ENCODE data around the gene GBP3. TPM values are rescaled to one million over a fixed set of nuclear protein-coding genes. Genes with fewer than 3 reads are reported as not detected.
"Not testable (repeated sequence)": the region's sequence is repeated elsewhere in the genome, so short reads cannot be mapped to it uniquely, and the experiment has no call there.

GBP3 gene
- total RNA-seq, 2 donors from 2014 or later: not detected

DNA sequence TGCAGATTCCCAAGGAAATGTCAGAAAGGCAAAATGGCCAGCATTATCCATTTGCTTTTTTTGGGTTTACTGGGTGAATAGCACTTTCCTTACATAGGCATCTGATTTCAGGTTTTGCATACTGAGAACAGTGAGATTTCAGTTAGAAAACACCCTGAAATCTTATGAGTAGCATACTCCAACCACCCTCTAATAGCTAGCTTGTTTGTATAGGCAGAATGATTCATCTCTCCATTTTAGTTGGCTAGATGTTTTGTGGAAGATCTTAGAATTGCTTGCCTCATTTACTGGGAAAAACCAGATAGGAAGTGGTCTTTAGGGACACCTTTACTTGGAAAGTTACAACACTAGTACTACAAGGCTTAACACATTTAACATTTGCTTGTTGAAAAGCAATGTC is 40.6 kb downstream of the GBP3 start:
- Histone ChIP-seq H3K36me3 (ENCODE audit: control insufficient read depth, insufficient read depth, low read length) (peaks cover 56% of the 10 kb centered on the region), H3K27me3 (ENCODE audit: control insufficient read depth, insufficient read depth, low read length, poor library complexity, severe bottlenecking) (no peaks in the 10 kb centered on the region), H3K9me3 (ENCODE audit: control insufficient read depth, low read length) (no peaks in the 10 kb centered on the region), H3K4me3 (ENCODE audit: low read length) (peak overlapping the region; percentile 18), H3K9ac (ENCODE audit: extremely low read depth, low read length, poor library complexity, severe bottlenecking) (no peak overlapping the region), H3K27ac (ENCODE audit: low read depth, low read length) (no peak overlapping the region), H3K4me1 (ENCODE audit: control insufficient read depth, insufficient read depth, low read length) (peaks cover 3% of the 10 kb centered on the region)
- Mint-ChIP-seq H3K4me3 (no peak overlapping the region), H3K27me3 (ENCODE audit: insufficient read depth) (no peaks in the 10 kb centered on the region), H3K4me1 (peaks cover 15% of the 10 kb centered on the region), H3K9me3 (peaks cover 2% of the 10 kb centered on the region), H3K36me3 (ENCODE audit: low read depth) (peaks cover 53% of the 10 kb centered on the region), H3K27ac (no peak overlapping the region)
- TF ChIP-seq, protein P1, sequence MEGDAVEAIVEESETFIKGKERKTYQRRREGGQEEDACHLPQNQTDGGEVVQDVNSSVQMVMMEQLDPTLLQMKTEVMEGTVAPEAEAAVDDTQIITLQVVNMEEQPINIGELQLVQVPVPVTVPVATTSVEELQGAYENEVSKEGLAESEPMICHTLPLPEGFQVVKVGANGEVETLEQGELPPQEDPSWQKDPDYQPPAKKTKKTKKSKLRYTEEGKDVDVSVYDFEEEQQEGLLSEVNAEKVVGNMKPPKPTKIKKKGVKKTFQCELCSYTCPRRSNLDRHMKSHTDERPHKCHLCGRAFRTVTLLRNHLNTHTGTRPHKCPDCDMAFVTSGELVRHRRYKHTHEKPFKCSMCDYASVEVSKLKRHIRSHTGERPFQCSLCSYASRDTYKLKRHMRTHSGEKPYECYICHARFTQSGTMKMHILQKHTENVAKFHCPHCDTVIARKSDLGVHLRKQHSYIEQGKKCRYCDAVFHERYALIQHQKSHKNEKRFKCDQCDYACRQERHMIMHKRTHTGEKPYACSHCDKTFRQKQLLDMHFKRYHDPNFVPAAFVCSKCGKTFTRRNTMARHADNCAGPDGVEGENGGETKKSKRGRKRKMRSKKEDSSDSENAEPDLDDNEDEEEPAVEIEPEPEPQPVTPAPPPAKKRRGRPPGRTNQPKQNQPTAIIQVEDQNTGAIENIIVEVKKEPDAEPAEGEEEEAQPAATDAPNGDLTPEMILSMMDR (conservative IDR thresholded peaks at IDR 0.05): no peak
- no peak for DNase-seq

DNA sequence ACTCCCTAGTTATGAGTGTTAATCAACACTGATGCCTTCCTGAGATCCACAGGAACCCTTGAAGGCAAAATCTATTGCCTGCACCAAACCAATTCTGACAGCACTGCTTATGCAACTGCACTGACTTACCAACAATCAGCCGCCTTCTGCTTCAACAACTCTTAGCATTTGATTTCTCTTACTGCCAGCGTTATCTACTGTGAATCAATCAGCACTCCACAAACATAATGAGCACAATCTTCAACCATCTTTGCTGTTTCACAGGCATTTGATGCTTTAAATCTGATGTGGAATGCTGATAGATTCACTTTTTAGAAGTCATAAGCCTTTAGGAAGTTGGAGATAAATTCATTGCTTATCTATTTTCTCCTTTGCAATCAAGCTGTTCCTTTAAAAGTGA is 41.2 kb downstream of the GBP3 start:
- not testable (repeated sequence) for H3K9me3 ChIP-seq (ENCODE audit: control insufficient read depth, low read length); H3K9me3 Mint-ChIP-seq; H3K4me3 Mint-ChIP-seq; H3K4me1 ChIP-seq (ENCODE audit: control insufficient read depth, insufficient read depth, low read length); H3K27ac Mint-ChIP-seq; H3K9ac ChIP-seq (ENCODE audit: extremely low read depth, low read length, poor library complexity, severe bottlenecking); DNase-seq; H3K27ac ChIP-seq (ENCODE audit: low read depth, low read length); H3K27me3 Mint-ChIP-seq (ENCODE audit: insufficient read depth); H3K27me3 ChIP-seq (ENCODE audit: control insufficient read depth, insufficient read depth, low read length, poor library complexity, severe bottlenecking)
- H3K4me3 ChIP-seq (ENCODE audit: low read length): peak overlapping the region; percentile 18
- H3K36me3 ChIP-seq (ENCODE audit: control insufficient read depth, insufficient read depth, low read length): peaks cover 52% of the 10 kb centered on the region
- 76 to 93% methylated on average over 2 of the region's 2 CpGs for WGBS, 2 experiments (ENCODE audit: insufficient coverage in 1 of 2, insufficient read length in 1 of 2)
- Mint-ChIP-seq H3K4me1 (peaks cover 15% of the 10 kb centered on the region), H3K36me3 (ENCODE audit: low read depth) (peaks cover 49% of the 10 kb centered on the region)

DNA sequence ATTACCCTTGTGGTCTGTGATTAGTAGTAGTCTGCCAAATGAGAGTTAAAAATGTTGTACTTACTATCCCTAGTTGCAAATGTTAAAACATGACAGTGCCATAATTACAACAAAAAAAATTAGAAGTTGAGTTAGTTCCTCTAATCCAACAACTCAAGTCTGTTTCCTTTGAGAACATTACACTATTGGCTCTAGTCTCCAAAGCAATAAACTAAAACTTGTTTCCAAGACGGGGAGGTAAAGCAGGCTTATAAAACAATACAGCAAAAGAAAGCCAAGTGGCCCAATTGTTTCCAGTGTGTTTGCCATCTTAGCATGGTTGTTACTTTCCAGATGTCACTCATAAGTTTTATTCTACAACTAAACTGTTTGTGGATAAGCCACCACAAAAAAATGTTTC is 41.8 kb downstream of the GBP3 start:
- TF ChIP-seq, protein P1 (conservative IDR thresholded peaks at IDR 0.05): no peak
- Histone ChIP-seq H3K27me3 (ENCODE audit: control insufficient read depth, insufficient read depth, low read length, poor library complexity, severe bottlenecking) (no peaks in the 10 kb centered on the region), H3K4me3 (ENCODE audit: low read length) (no peak overlapping the region), H3K9ac (ENCODE audit: extremely low read depth, low read length, poor library complexity, severe bottlenecking) (no peak overlapping the region), H3K9me3 (ENCODE audit: control insufficient read depth, low read length) (no peaks in the 10 kb centered on the region), H3K36me3 (ENCODE audit: control insufficient read depth, insufficient read depth, low read length) (peaks cover 57% of the 10 kb centered on the region), H3K4me1 (ENCODE audit: control insufficient read depth, insufficient read depth, low read length) (peaks cover 3% of the 10 kb centered on the region), H3K27ac (ENCODE audit: low read depth, low read length) (no peak overlapping the region)
- H3K36me3 Mint-ChIP-seq (ENCODE audit: low read depth): peaks cover 52% of the 10 kb centered on the region
- no peaks in the 10 kb centered on the region for H3K27me3 Mint-ChIP-seq (ENCODE audit: insufficient read depth)
- peaks cover 2% of the 10 kb centered on the region for H3K9me3 Mint-ChIP-seq
- H3K4me3 Mint-ChIP-seq: no peak overlapping the region
- peaks cover 15% of the 10 kb centered on the region for H3K4me1 Mint-ChIP-seq
- WGBS, 2 experiments (ENCODE audit: insufficient coverage in 1 of 2, insufficient read length in 1 of 2): 98 to 100% methylated on average over 1 of the region's 1 CpG
- DNase-seq: no peak
- no peak overlapping the region for H3K27ac Mint-ChIP-seq

DNA sequence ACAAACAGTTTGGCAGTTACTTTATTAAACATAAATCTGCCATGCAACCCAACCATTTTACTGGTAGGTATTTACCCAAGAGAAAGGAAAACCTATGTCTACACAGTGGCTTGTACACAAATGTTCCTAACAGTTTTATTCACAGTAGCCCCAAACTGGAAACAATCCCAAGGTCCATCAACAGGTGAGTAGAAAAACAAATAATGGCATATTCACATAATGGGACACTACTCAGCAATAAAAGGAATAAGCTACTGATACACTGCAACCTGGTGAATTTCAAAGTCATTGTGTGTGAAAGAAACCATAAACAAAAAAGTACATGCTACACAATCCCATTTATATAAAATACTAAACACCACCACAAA is 42.9 kb downstream of the GBP3 start:
- Histone ChIP-seq H3K4me3 (ENCODE audit: low read length) (no peak overlapping the region), H3K9me3 (ENCODE audit: control insufficient read depth, low read length) (no peaks in the 10 kb centered on the region), H3K36me3 (ENCODE audit: control insufficient read depth, insufficient read depth, low read length) (peaks cover 47% of the 10 kb centered on the region), H3K4me1 (ENCODE audit: control insufficient read depth, insufficient read depth, low read length) (peaks cover 3% of the 10 kb centered on the region), H3K27ac (ENCODE audit: low read depth, low read length) (no peak overlapping the region), H3K9ac (ENCODE audit: extremely low read depth, low read length, poor library complexity, severe bottlenecking) (no peak overlapping the region), H3K27me3 (ENCODE audit: control insufficient read depth, insufficient read depth, low read length, poor library complexity, severe bottlenecking) (no peaks in the 10 kb centered on the region)
- TF ChIP-seq, protein P1 (conservative IDR thresholded peaks at IDR 0.05): no peak
- Mint-ChIP-seq H3K27me3 (ENCODE audit: insufficient read depth) (no peaks in the 10 kb centered on the region), H3K4me1 (peaks cover 14% of the 10 kb centered on the region), H3K36me3 (ENCODE audit: low read depth) (peaks cover 62% of the 10 kb centered on the region), H3K9me3 (peaks cover 12% of the 10 kb centered on the region), H3K27ac (no peak overlapping the region), H3K4me3 (no peak overlapping the region)
- no peak for DNase-seq

Measured in endodermal cell (in vitro differentiated cells).